Activated naive CD8-positive, alpha-beta T cell treated with anti-CD3 and anti-CD28 coated beads, Interleukin-2, amount 50 U/mL, for 24 hours (primary cell): ENCODE measurements around the gene RYR3.

Experiments used
- ATAC-seq: fragments of 150-1000 bp; cut with Tn5 transposase; one replicate; pipeline ENCODE4 v1.10.0; 2021
- DNase-seq: peaks from one replicate; pipeline ENCODE4 v3.0.0; 2021
- H3K27ac Mint-ChIP-seq: one replicate; pipeline ENCODE4 v1.8.0; 2021; ENCODE audit warnings: mild to moderate bottlenecking, mixed read lengths
- H3K27me3 Mint-ChIP-seq: one replicate; pipeline ENCODE4 v1.8.0; 2021; ENCODE audit warnings: mixed read lengths
- H3K36me3 Mint-ChIP-seq: one replicate; pipeline ENCODE4 v1.8.0; 2021; ENCODE audit warnings: low read depth, mixed read lengths
- H3K4me1 Mint-ChIP-seq: one replicate; pipeline ENCODE4 v1.8.0; 2021; ENCODE audit warnings: mixed read lengths
- H3K4me3 Mint-ChIP-seq: one replicate; pipeline ENCODE4 v1.8.0; 2021; ENCODE audit warnings: mild to moderate bottlenecking, moderate library complexity, mixed read lengths
- H3K9me3 Mint-ChIP-seq: one replicate; pipeline ENCODE4 v1.8.0; 2021; ENCODE audit warnings: mixed read lengths

Gene RYR3

GRCh38 chr15:33515121-33515520 is 204.4 kb downstream of the RYR3 start:
- DNase-seq, result no peak
- Mint-ChIP-seq H3K9me3 (no peaks in the 10 kb centered on the region), H3K27me3 (peaks cover 6% of the 10 kb centered on the region), H3K27ac (no peak overlapping the region), H3K4me1 (no peaks in the 10 kb centered on the region), H3K36me3 (no peaks in the 10 kb centered on the region), H3K4me3 (no peak overlapping the region)
- ATAC-seq, result no peak

- H3K4me3 Mint-ChIP-seq, result no peak overlapping the region
- H3K4me1 Mint-ChIP-seq, result no peaks in the 10 kb centered on the region
- H3K9me3 Mint-ChIP-seq, result no peaks in the 10 kb centered on the region
- no peaks in the 10 kb centered on the region for H3K36me3 Mint-ChIP-seq
- ATAC-seq, result no peak
- H3K27ac Mint-ChIP-seq, result no peak overlapping the region
- DNase-seq, result no peak
- peaks cover 4% of the 10 kb centered on the region for H3K27me3 Mint-ChIP-seq
Measured at GRCh38 chr15:33516563-33516962, 205.8 kb downstream of the RYR3 start.

GRCh38 chr15:33517944-33518343 is 207.2 kb downstream of the RYR3 start:
- Mint-ChIP-seq H3K9me3 (no peaks in the 10 kb centered on the region), H3K36me3 (no peaks in the 10 kb centered on the region), H3K4me3 (no peak overlapping the region), H3K27me3 (peaks cover 4% of the 10 kb centered on the region), H3K4me1 (no peaks in the 10 kb centered on the region), H3K27ac (no peak overlapping the region)
- ATAC-seq (no peak), DNase-seq (no peak)

GRCh38 chr15:33518421-33518820 is 207.7 kb downstream of the RYR3 start:
- Mint-ChIP-seq H3K9me3 (no peaks in the 10 kb centered on the region), H3K4me1 (no peaks in the 10 kb centered on the region), H3K36me3 (no peaks in the 10 kb centered on the region), H3K27ac (no peak overlapping the region), H3K4me3 (no peak overlapping the region), H3K27me3 (peaks cover 4% of the 10 kb centered on the region)
- ATAC-seq, result no peak
- DNase-seq, result no peak

GRCh38 chr15:33524274-33524673 is 213.5 kb downstream of the RYR3 start:
- no peak for DNase-seq
- no peak overlapping the region for H3K4me3 Mint-ChIP-seq
- ATAC-seq, result no peak
- H3K27me3 Mint-ChIP-seq, result peaks cover 2% of the 10 kb centered on the region
- H3K9me3 Mint-ChIP-seq, result no peaks in the 10 kb centered on the region
- no peaks in the 10 kb centered on the region for H3K4me1 Mint-ChIP-seq
- no peak overlapping the region for H3K27ac Mint-ChIP-seq
- no peaks in the 10 kb centered on the region for H3K36me3 Mint-ChIP-seq

GRCh38 chr15:33526532-33526931 is 215.8 kb downstream of the RYR3 start:
- no peak overlapping the region for H3K27ac Mint-ChIP-seq
- ATAC-seq, result no peak
- no peak overlapping the region for H3K4me3 Mint-ChIP-seq
- no peaks in the 10 kb centered on the region for H3K4me1 Mint-ChIP-seq
- no peaks in the 10 kb centered on the region for H3K36me3 Mint-ChIP-seq
- no peaks in the 10 kb centered on the region for H3K9me3 Mint-ChIP-seq
- H3K27me3 Mint-ChIP-seq, result peaks cover 4% of the 10 kb centered on the region
- DNase-seq, result no peak

- Mint-ChIP-seq H3K27me3 (peaks cover 11% of the 10 kb centered on the region), H3K27ac (no peak overlapping the region), H3K9me3 (no peaks in the 10 kb centered on the region), H3K4me1 (no peaks in the 10 kb centered on the region), H3K36me3 (no peaks in the 10 kb centered on the region), H3K4me3 (no peak overlapping the region)
- DNase-seq (no peak), ATAC-seq (no peak)
Measured at GRCh38 chr15:33533197-33533596, 222.4 kb downstream of the RYR3 start.

GRCh38 chr15:33534642-33535041 is 223.9 kb downstream of the RYR3 start:
- H3K27me3 Mint-ChIP-seq, result peaks cover 11% of the 10 kb centered on the region
- H3K9me3 Mint-ChIP-seq, result no peaks in the 10 kb centered on the region
- no peaks in the 10 kb centered on the region for H3K4me1 Mint-ChIP-seq
- ATAC-seq (no peak), DNase-seq (no peak)
- H3K27ac Mint-ChIP-seq, result no peak overlapping the region
- H3K4me3 Mint-ChIP-seq, result no peak overlapping the region
- no peaks in the 10 kb centered on the region for H3K36me3 Mint-ChIP-seq

- Mint-ChIP-seq H3K4me1 (no peaks in the 10 kb centered on the region), H3K27ac (no peak overlapping the region), H3K9me3 (no peaks in the 10 kb centered on the region), H3K36me3 (no peaks in the 10 kb centered on the region), H3K4me3 (no peak overlapping the region), H3K27me3 (peaks cover 10% of the 10 kb centered on the region)
- ATAC-seq (no peak), DNase-seq (no peak)
Measured at GRCh38 chr15:33535135-33535534, 224.4 kb downstream of the RYR3 start.

- ATAC-seq, result no peak
- H3K4me3 Mint-ChIP-seq, result no peak overlapping the region
Measured at GRCh38 chr15:33539825-33540573, 229.2 kb downstream of the RYR3 start.

GRCh38 chr15:33543957-33544356 is 233.2 kb downstream of the RYR3 start:
- H3K9me3 Mint-ChIP-seq, result peaks cover 2% of the 10 kb centered on the region
- DNase-seq, result no peak
- no peak overlapping the region for H3K4me3 Mint-ChIP-seq
- no peaks in the 10 kb centered on the region for H3K36me3 Mint-ChIP-seq
- no peaks in the 10 kb centered on the region for H3K4me1 Mint-ChIP-seq
- H3K27me3 Mint-ChIP-seq, result peaks cover 6% of the 10 kb centered on the region
- H3K27ac Mint-ChIP-seq, result no peak overlapping the region
- no peak for ATAC-seq

More at GRCh38 chr15:33539825-33540573, 229.2 kb downstream of the RYR3 start:
- Mint-ChIP-seq H3K36me3 (no peaks in the 10 kb centered on the region), H3K4me1 (no peaks in the 10 kb centered on the region), H3K27ac (no peak overlapping the region), H3K9me3 (no peaks in the 10 kb centered on the region), H3K27me3 (peaks cover 8% of the 10 kb centered on the region)
- DNase-seq, result no peak

GRCh38 chr15:33545866-33546265 is 235.1 kb downstream of the RYR3 start:
- no peaks in the 10 kb centered on the region for H3K4me1 Mint-ChIP-seq
- H3K9me3 Mint-ChIP-seq, result peaks cover 8% of the 10 kb centered on the region
- no peak overlapping the region for H3K27ac Mint-ChIP-seq
- H3K36me3 Mint-ChIP-seq, result no peaks in the 10 kb centered on the region
- H3K4me3 Mint-ChIP-seq, result no peak overlapping the region
- peaks cover 6% of the 10 kb centered on the region for H3K27me3 Mint-ChIP-seq
- DNase-seq, result no peak
- ATAC-seq, result no peak

- Mint-ChIP-seq H3K36me3 (no peaks in the 10 kb centered on the region), H3K27me3 (peaks cover 4% of the 10 kb centered on the region), H3K4me3 (no peak overlapping the region), H3K4me1 (no peaks in the 10 kb centered on the region), H3K9me3 (peaks cover 8% of the 10 kb centered on the region), H3K27ac (no peak overlapping the region)
- ATAC-seq (no peak), DNase-seq (no peak)
Measured at GRCh38 chr15:33547876-33548275, 237.1 kb downstream of the RYR3 start.

- H3K27ac Mint-ChIP-seq, result no peak overlapping the region
- peaks cover 8% of the 10 kb centered on the region for H3K9me3 Mint-ChIP-seq
- H3K27me3 Mint-ChIP-seq, result peaks cover 2% of the 10 kb centered on the region
- ATAC-seq, result no peak
- no peaks in the 10 kb centered on the region for H3K36me3 Mint-ChIP-seq
- H3K4me3 Mint-ChIP-seq, result no peak overlapping the region
- DNase-seq, result no peak
- H3K4me1 Mint-ChIP-seq, result no peaks in the 10 kb centered on the region
Measured at GRCh38 chr15:33551860-33552259, 241.1 kb downstream of the RYR3 start.

- no peak overlapping the region for H3K4me3 Mint-ChIP-seq
- no peak for DNase-seq
- H3K27ac Mint-ChIP-seq, result no peak overlapping the region
- no peaks in the 10 kb centered on the region for H3K4me1 Mint-ChIP-seq
- ATAC-seq, result no peak
- peaks cover 2% of the 10 kb centered on the region for H3K27me3 Mint-ChIP-seq
- H3K36me3 Mint-ChIP-seq, result no peaks in the 10 kb centered on the region
- H3K9me3 Mint-ChIP-seq, result peaks cover 8% of the 10 kb centered on the region
Measured at GRCh38 chr15:33553157-33553556, 242.4 kb downstream of the RYR3 start.
